HEK293T (cell line): ENCODE measurements around the gene SETBP1.

Source experiments
- CTCF ChIA-PET: fragments of 350-600 bp; formaldehyde crosslinking; extraction: SDS; loops from one replicate; lab custom pipeline; 2021; ENCODE audit warnings: antibody characterized with exemption, inconsistent platforms; lab: Yijun Ruan, JAX
- POLR2A ChIA-PET: fragments of 350-600 bp; formaldehyde crosslinking; extraction: SDS; loops from one replicate; lab custom pipeline; 2020; ENCODE audit warnings: antibody characterized with exemption, inconsistent platforms; lab: Yijun Ruan, JAX
- DNase-seq: peaks from one replicate; pipeline ENCODE4 v3.0.0; 2012; ENCODE audit warnings: mixed read lengths; ENCODE audit errors: extremely low spot score
- ARNT ChIP-seq: fragments of 450-650 bp; IDR thresholded peaks from 2 replicates; pipeline ENCODE4 v1.6.1; 2017; ENCODE audit warnings: mild to moderate bottlenecking
- BHLHE40 ChIP-seq: fragments of 450-650 bp; IDR thresholded peaks from 2 replicates; pipeline ENCODE4 v1.6.1; 2016; ENCODE audit warnings: mild to moderate bottlenecking, moderate library complexity, borderline replicate concordance
- CTBP1 ChIP-seq: fragments of 450-650 bp; IDR thresholded peaks from 2 replicates; pipeline ENCODE4 v1.6.1; 2016; ENCODE audit warnings: borderline replicate concordance
- ELF4 ChIP-seq: fragments of 450-650 bp; IDR thresholded peaks from 2 replicates; pipeline ENCODE4 v1.6.1; 2017; ENCODE audit warnings: antibody characterized with exemption
- FOXA1 ChIP-seq: fragments of 450-650 bp; IDR thresholded peaks from 2 replicates; pipeline ENCODE4 v1.6.1; 2016; ENCODE audit warnings: mild to moderate bottlenecking
- FOXK2 ChIP-seq: fragments of 450-650 bp; IDR thresholded peaks from 2 replicates; pipeline ENCODE4 v1.6.1; 2016; ENCODE audit warnings: mild to moderate bottlenecking
- FOXM1 ChIP-seq: fragments of 450-650 bp; IDR thresholded peaks from 2 replicates; pipeline ENCODE4 v1.6.1; 2017; ENCODE audit warnings: mild to moderate bottlenecking, borderline replicate concordance
- HDGF ChIP-seq: fragments of 450-650 bp; IDR thresholded peaks from 2 replicates; pipeline ENCODE4 v1.6.1; 2017; ENCODE audit warnings: antibody characterized with exemption, borderline replicate concordance
- L3MBTL2 ChIP-seq: fragments of 450-650 bp; conservative IDR thresholded peaks from 2 replicates; pipeline ENCODE4 v1.6.1; 2016; ENCODE audit warnings: mild to moderate bottlenecking
- LEF1 ChIP-seq: fragments of 450-650 bp; IDR thresholded peaks from 2 replicates; pipeline ENCODE4 v1.6.1; 2017; ENCODE audit warnings: mild to moderate bottlenecking, borderline replicate concordance
- NFRKB ChIP-seq: fragments of 450-650 bp; IDR thresholded peaks from 2 replicates; pipeline ENCODE4 v1.6.1; 2016; ENCODE audit warnings: mild to moderate bottlenecking, moderate library complexity
- PKNOX1 ChIP-seq: fragments of 450-650 bp; IDR thresholded peaks from 2 replicates; pipeline ENCODE4 v1.6.1; 2016
- SP1 ChIP-seq: fragments of 450-650 bp; IDR thresholded peaks from 2 replicates; pipeline ENCODE4 v1.6.1; 2017
- SUZ12 ChIP-seq: fragments of 450-650 bp; IDR thresholded peaks from 2 replicates; pipeline ENCODE4 v1.6.1; 2016; ENCODE audit warnings: mild to moderate bottlenecking
- TARDBP ChIP-seq: fragments of 450-650 bp; IDR thresholded peaks from 2 replicates; pipeline ENCODE4 v1.6.1; 2016
- ZNF384 ChIP-seq: fragments of 450-650 bp; IDR thresholded peaks from 2 replicates; pipeline ENCODE4 v1.6.1; 2016

Gene SETBP1

GRCh38 chr18:45109706-45110105 is 429.0 kb downstream of the SETBP1 start:
- TF ChIP-seq FOXM1 = no peak
- no peak for TF ChIP-seq SP1
- TF ChIP-seq ZNF384 = no peak
- TF ChIP-seq ELF4 = no peak
- TF ChIP-seq TARDBP = no peak
- TF ChIP-seq L3MBTL2 = no peak
- TF ChIP-seq NFRKB = no peak
- no peak for TF ChIP-seq PKNOX1
- TF ChIP-seq HDGF = no peak
- TF ChIP-seq LEF1 = no peak
- TF ChIP-seq FOXK2 = no peak
- no peak for TF ChIP-seq ARNT
- ChIA-PET CTCF (interaction anchor here (0.5 kb wide), 1 partner anchor 68 kb away, joined by 3 read pairs; no protein-coding TSS in a partner anchor), POLR2A (no interaction called here)
- DNase-seq = no peak

GRCh38 chr18:45110577-45111501 is 430.2 kb downstream of the SETBP1 start:
- POLR2A ChIA-PET = no interaction called here
- CTCF ChIA-PET = no interaction called here
- DNase-seq = no peak
- no peak for TF ChIP-seq PKNOX1
- no peak for TF ChIP-seq LEF1
- TF ChIP-seq FOXK2 = no peak
- TF ChIP-seq NFRKB = no peak
- no peak for TF ChIP-seq SP1
- TF ChIP-seq FOXA1 = no peak

GRCh38 chr18:45111502-45111848 is 430.8 kb downstream of the SETBP1 start:
- CTCF ChIA-PET = no interaction called here
- TF ChIP-seq SUZ12 (no peak), FOXA1 (no peak), CTBP1 (no peak), NFRKB (no peak), ZNF384 (no peak), FOXK2 (no peak), HDGF (no peak), PKNOX1 (no peak), ELF4 (no peak), TARDBP (no peak), BHLHE40 (no peak), SP1 (no peak), FOXM1 (no peak), ARNT (no peak), L3MBTL2 (no peak), LEF1 (no peak)
- POLR2A ChIA-PET = no interaction called here
- no peak for DNase-seq

- POLR2A ChIA-PET = no interaction called here
- no peak for TF ChIP-seq L3MBTL2
- no peak for TF ChIP-seq TARDBP
- TF ChIP-seq ZNF384 = no peak
- TF ChIP-seq LEF1 = no peak
- TF ChIP-seq NFRKB = no peak
- TF ChIP-seq BHLHE40 = no peak
- TF ChIP-seq ARNT = no peak
- no peak for TF ChIP-seq FOXA1
- TF ChIP-seq FOXK2 = no peak
- no peak for TF ChIP-seq FOXM1
- no peak for TF ChIP-seq ELF4
- TF ChIP-seq SP1 = no peak
- DNase-seq = no peak
- CTCF ChIA-PET = no interaction called here
Measured at GRCh38 chr18:45112682-45113081, 432.0 kb downstream of the SETBP1 start.

GRCh38 chr18:45116116-45116515 is 435.4 kb downstream of the SETBP1 start:
- POLR2A ChIA-PET = no interaction called here
- TF ChIP-seq L3MBTL2 (no peak), TARDBP (no peak), FOXK2 (no peak), FOXA1 (no peak), ZNF384 (no peak), SP1 (no peak), CTBP1 (no peak), ARNT (no peak), HDGF (no peak), SUZ12 (no peak), BHLHE40 (no peak), NFRKB (no peak)
- CTCF ChIA-PET = interaction anchor here (0.6 kb wide), 1 partner anchor 204 kb away, joined by 3 read pairs; no protein-coding TSS in a partner anchor
- DNase-seq = no peak
